Astrocyte (in vitro differentiated cells and primary cell): ENCODE results near the gene PLA2G12A. TPM values are rescaled to one million over a fixed set of nuclear protein-coding genes. Genes with fewer than 3 reads are reported as not detected.

Source experiments
- DNase-seq: peaks from one replicate; pipeline ENCODE4 v3.0.0-alpha.2; 2010; ENCODE audit warnings: low read depth
- FAIRE-seq: peaks from 2 replicates; lab custom pipeline; 2011; peaks lifted over from hg19 to GRCh38; lab: Jason Lieb, UNC
- H2AFZ ChIP-seq: 2 replicates; pipeline ENCODE4 v1.6.0; 2012; ENCODE audit warnings: low read depth, low read length, inconsistent platforms
- H3K27ac ChIP-seq: 2 replicates; pipeline ENCODE4 v1.5.1; 2011; ENCODE audit warnings: low read depth, low read length, inconsistent platforms
- H3K27me3 ChIP-seq: 2 replicates; pipeline ENCODE4 v1.6.0; 2011; ENCODE audit warnings: low read length, inconsistent platforms; ENCODE audit not compliant: insufficient read depth
- H3K36me3 ChIP-seq: 2 replicates; pipeline ENCODE4 v1.5.1; 2011; ENCODE audit warnings: low read length, inconsistent platforms; ENCODE audit not compliant: insufficient read depth
- H3K4me1 ChIP-seq: 2 replicates; pipeline ENCODE4 v1.5.1; 2011; ENCODE audit warnings: low read length, inconsistent platforms; ENCODE audit not compliant: insufficient read depth
- H3K4me2 ChIP-seq: 2 replicates; pipeline ENCODE4 v1.6.0; 2012; ENCODE audit warnings: low read length, inconsistent platforms
- H3K4me3 ChIP-seq: 2 replicates; pipeline ENCODE4 v1.5.1; 2011; ENCODE audit warnings: low read depth, mild to moderate bottlenecking, low read length, inconsistent platforms; ENCODE audit not compliant: insufficient read depth
- H3K79me2 ChIP-seq: 2 replicates; pipeline ENCODE4 v1.6.0; 2012; ENCODE audit warnings: mild to moderate bottlenecking, low read length, inconsistent platforms; ENCODE audit not compliant: insufficient read depth
- H3K9ac ChIP-seq: 2 replicates; pipeline ENCODE4 v1.6.0; 2012; ENCODE audit warnings: mild to moderate bottlenecking, low read length, inconsistent platforms
- H3K9me3 ChIP-seq: 2 replicates; pipeline ENCODE4 v1.5.1; 2012; ENCODE audit warnings: low read depth, mild to moderate bottlenecking, low read length, inconsistent platforms; ENCODE audit not compliant: insufficient read depth
- H4K20me1 ChIP-seq: 2 replicates; pipeline ENCODE4 v1.6.0; 2012; ENCODE audit warnings: low read length, inconsistent platforms; ENCODE audit not compliant: insufficient read depth
- H3K27ac Mint-ChIP-seq: one replicate; pipeline ENCODE4 v1.8.0; 2021; ENCODE audit warnings: mild to moderate bottlenecking, mixed read lengths; ENCODE audit not compliant: unreplicated experiment
- H3K27me3 Mint-ChIP-seq: one replicate; pipeline ENCODE4 v1.8.0; 2021; ENCODE audit warnings: low read depth, mixed read lengths; ENCODE audit not compliant: unreplicated experiment
- H3K36me3 Mint-ChIP-seq: one replicate; pipeline ENCODE4 v1.8.0; 2021; ENCODE audit warnings: low read depth, mixed read lengths; ENCODE audit not compliant: unreplicated experiment
- H3K4me1 Mint-ChIP-seq: one replicate; pipeline ENCODE4 v1.8.0; 2021; ENCODE audit warnings: low read depth, mixed read lengths; ENCODE audit not compliant: unreplicated experiment
- H3K4me3 Mint-ChIP-seq: one replicate; pipeline ENCODE4 v1.8.0; 2021; ENCODE audit warnings: mild to moderate bottlenecking, moderate library complexity, mixed read lengths; ENCODE audit not compliant: unreplicated experiment
- H3K9me3 Mint-ChIP-seq: one replicate; pipeline ENCODE4 v1.8.0; 2021; ENCODE audit warnings: mild to moderate bottlenecking, mixed read lengths; ENCODE audit not compliant: unreplicated experiment
- EZH2 ChIP-seq: IDR thresholded peaks from 2 replicates; pipeline ENCODE4 v1.6.1; 2012; ENCODE audit warnings: mild to moderate bottlenecking, low read length, inconsistent platforms; ENCODE audit not compliant: insufficient read depth
- total RNA-seq: library from RNA; stranded (reverse); gene quantifications from 2 replicates; pipeline ENCODE4 v1.2.1, GENCODE V29; 2021
- TF ChIP-seq, protein P1 (sequence below): IDR thresholded peaks from 2 replicates; pipeline ENCODE4 v1.5.1; 2011; ENCODE audit warnings: low read depth, mild to moderate bottlenecking, inconsistent platforms, low read length, moderate library complexity; ENCODE audit not compliant: insufficient read depth

PLA2G12A gene
- total RNA-seq, 1 donor from 2014 or later: 22.5 TPM

DNA sequence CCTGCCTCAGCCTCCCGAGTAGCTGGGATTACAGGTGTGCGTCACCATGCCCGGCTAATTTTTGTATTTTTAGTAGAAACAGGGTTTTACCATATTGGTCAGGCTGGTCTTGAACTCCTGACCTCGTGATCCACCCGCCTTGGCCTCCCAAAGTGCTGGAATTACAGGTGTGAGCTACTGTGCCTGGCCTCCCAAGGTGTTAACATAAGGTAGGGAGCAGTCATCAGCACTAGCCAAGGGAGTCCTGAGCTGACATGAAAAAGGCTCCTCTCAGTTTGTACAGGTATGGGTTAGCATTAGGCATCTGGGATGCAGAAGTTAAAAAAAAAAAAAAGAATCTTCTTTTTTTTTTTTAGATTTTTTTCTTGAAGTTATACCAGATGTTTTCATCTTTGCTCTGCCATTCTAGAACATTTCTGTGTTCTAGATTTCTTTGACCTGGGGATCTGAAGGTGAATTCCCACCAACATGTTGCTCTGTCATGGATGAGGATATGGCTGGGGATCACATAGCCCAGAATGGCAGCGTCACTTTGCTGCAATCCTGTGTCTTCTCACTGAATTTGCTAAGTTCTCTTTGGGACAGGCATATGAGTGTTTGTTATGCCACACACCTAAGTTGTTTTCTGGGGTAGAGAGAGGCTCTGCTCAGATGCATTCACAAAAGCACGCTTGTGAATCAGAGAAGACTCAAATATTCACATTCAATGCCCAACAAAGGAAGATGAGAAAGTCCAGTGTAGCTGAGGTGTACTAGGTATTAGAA is 24.4 kb upstream of the PLA2G12A start:
- H3K79me2 ChIP-seq: no peaks in the 10 kb centered on the region
- H3K4me3 Mint-ChIP-seq: no peak overlapping the region
- no peak for DNase-seq
- no peaks in the 10 kb centered on the region for H4K20me1 ChIP-seq
- H2AFZ ChIP-seq: no peak overlapping the region
- H3K9me3 Mint-ChIP-seq: no peaks in the 10 kb centered on the region
- H3K4me2 ChIP-seq: no peak overlapping the region
- no peaks in the 10 kb centered on the region for H3K27me3 ChIP-seq
- no peak for TF ChIP-seq EZH2
- TF ChIP-seq, protein P1, sequence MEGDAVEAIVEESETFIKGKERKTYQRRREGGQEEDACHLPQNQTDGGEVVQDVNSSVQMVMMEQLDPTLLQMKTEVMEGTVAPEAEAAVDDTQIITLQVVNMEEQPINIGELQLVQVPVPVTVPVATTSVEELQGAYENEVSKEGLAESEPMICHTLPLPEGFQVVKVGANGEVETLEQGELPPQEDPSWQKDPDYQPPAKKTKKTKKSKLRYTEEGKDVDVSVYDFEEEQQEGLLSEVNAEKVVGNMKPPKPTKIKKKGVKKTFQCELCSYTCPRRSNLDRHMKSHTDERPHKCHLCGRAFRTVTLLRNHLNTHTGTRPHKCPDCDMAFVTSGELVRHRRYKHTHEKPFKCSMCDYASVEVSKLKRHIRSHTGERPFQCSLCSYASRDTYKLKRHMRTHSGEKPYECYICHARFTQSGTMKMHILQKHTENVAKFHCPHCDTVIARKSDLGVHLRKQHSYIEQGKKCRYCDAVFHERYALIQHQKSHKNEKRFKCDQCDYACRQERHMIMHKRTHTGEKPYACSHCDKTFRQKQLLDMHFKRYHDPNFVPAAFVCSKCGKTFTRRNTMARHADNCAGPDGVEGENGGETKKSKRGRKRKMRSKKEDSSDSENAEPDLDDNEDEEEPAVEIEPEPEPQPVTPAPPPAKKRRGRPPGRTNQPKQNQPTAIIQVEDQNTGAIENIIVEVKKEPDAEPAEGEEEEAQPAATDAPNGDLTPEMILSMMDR: no peak
- no peak overlapping the region for H3K4me3 ChIP-seq
- H3K36me3 Mint-ChIP-seq: no peaks in the 10 kb centered on the region
- FAIRE-seq: no peak
- no peak overlapping the region for H3K27ac ChIP-seq
- no peaks in the 10 kb centered on the region for H3K4me1 Mint-ChIP-seq
- H3K36me3 ChIP-seq: no peaks in the 10 kb centered on the region
- no peaks in the 10 kb centered on the region for H3K4me1 ChIP-seq
- H3K27me3 Mint-ChIP-seq: no peaks in the 10 kb centered on the region
- H3K9me3 ChIP-seq: no peaks in the 10 kb centered on the region
- no peak overlapping the region for H3K27ac Mint-ChIP-seq
- H3K9ac ChIP-seq: no peak overlapping the region

DNA sequence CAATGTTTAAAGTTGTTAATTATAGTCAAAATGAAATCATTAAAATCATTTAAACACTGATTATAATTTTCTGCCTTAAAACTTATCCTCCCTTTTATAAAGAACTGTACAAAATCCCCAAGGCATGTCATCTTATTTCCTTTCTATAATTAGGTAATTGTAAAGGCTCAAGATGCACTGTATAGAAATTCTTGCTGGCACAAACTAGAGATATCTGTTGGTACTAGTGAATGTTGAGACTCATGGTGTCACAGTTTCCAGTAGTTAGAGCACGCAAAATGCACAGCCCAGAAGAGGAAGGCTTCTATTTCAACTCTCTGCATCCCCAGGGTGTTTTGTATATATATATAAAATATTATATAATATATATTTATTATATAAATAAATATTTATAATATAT is 22.7 kb upstream of the PLA2G12A start:
- Histone ChIP-seq H3K4me2 (no peak overlapping the region), H3K4me1 (no peaks in the 10 kb centered on the region), H3K79me2 (no peaks in the 10 kb centered on the region), H3K9ac (no peak overlapping the region), H3K9me3 (no peaks in the 10 kb centered on the region), H4K20me1 (no peaks in the 10 kb centered on the region), H3K36me3 (no peaks in the 10 kb centered on the region), H3K27me3 (no peaks in the 10 kb centered on the region), H3K4me3 (no peak overlapping the region), H3K27ac (no peak overlapping the region), H2AFZ (no peak overlapping the region)
- Mint-ChIP-seq H3K4me3 (no peak overlapping the region), H3K36me3 (no peaks in the 10 kb centered on the region), H3K27me3 (no peaks in the 10 kb centered on the region), H3K27ac (no peak overlapping the region), H3K9me3 (no peaks in the 10 kb centered on the region), H3K4me1 (no peaks in the 10 kb centered on the region)
- DNase-seq: no peak
- FAIRE-seq: no peak
- no peak for TF ChIP-seq EZH2
- TF ChIP-seq, protein P1: no peak

DNA sequence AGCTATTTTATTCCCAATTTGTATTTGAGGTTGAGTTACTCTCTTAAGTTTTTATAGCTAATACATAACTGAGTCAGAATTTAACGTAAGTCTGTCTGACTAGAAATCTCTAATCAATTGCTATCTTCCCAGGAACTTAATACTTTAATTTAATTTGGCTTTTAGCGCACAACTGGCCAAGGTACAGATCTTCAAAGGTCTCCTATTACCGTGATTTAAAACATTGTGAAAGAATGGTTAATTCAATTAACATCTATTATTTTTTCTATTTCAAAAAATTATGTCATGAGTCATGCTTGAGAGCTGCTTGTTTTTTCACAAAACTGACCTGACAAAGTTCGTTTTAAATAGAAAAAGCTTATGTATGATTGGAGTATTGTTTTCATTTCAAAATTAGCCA is 22.0 kb upstream of the PLA2G12A start:
- no peak for FAIRE-seq
- H3K27ac Mint-ChIP-seq: no peak overlapping the region
- H3K36me3 Mint-ChIP-seq: no peaks in the 10 kb centered on the region
- no peak for DNase-seq
- no peak overlapping the region for H2AFZ ChIP-seq
- H3K79me2 ChIP-seq: no peaks in the 10 kb centered on the region
- H3K4me1 Mint-ChIP-seq: no peaks in the 10 kb centered on the region
- no peaks in the 10 kb centered on the region for H3K27me3 ChIP-seq
- no peaks in the 10 kb centered on the region for H4K20me1 ChIP-seq
- H3K36me3 ChIP-seq: no peaks in the 10 kb centered on the region
- H3K27me3 Mint-ChIP-seq: no peaks in the 10 kb centered on the region
- H3K4me2 ChIP-seq: no peak overlapping the region
- H3K4me3 ChIP-seq: no peak overlapping the region
- no peak overlapping the region for H3K27ac ChIP-seq
- no peak overlapping the region for H3K9ac ChIP-seq
- H3K9me3 ChIP-seq: no peaks in the 10 kb centered on the region
- no peaks in the 10 kb centered on the region for H3K9me3 Mint-ChIP-seq
- H3K4me1 ChIP-seq: no peaks in the 10 kb centered on the region
- no peak for TF ChIP-seq EZH2
- TF ChIP-seq, protein P1: no peak
- no peak overlapping the region for H3K4me3 Mint-ChIP-seq
